ENCODE data around the gene COL4A3. TPM values are rescaled to one million over a fixed set of nuclear protein-coding genes. Genes with fewer than 3 reads are reported as not detected.
A peak's percentile ranks its signal among the peaks of the same experiment; 100 is the strongest.

COL4A3 gene
- total RNA-seq, 1 donor from 2014 or later, result 0.26 TPM

- DNase-seq (ENCODE audit: low read depth, low spot score), result no peak
Observed at GRCh38 chr2:227287771-227288170, 123.3 kb downstream of the COL4A3 start.

- no peak for DNase-seq (ENCODE audit: low read depth, low spot score)
Observed at GRCh38 chr2:227292314-227292713, 127.9 kb downstream of the COL4A3 start.

GRCh38 chr2:227293531-227293930, 129.1 kb downstream of the COL4A3 start:
- no peak for DNase-seq (ENCODE audit: low read depth, low spot score)

- no peak for DNase-seq (ENCODE audit: low read depth, low spot score)
Observed at GRCh38 chr2:227295806-227296205, 131.4 kb downstream of the COL4A3 start.

GRCh38 chr2:227296671-227297405, 132.4 kb downstream of the COL4A3 start:
- no peak for DNase-seq (ENCODE audit: low read depth, low spot score)

GRCh38 chr2:227301523-227301922, 137.1 kb downstream of the COL4A3 start:
- no peak for DNase-seq (ENCODE audit: low read depth, low spot score)

DNA sequence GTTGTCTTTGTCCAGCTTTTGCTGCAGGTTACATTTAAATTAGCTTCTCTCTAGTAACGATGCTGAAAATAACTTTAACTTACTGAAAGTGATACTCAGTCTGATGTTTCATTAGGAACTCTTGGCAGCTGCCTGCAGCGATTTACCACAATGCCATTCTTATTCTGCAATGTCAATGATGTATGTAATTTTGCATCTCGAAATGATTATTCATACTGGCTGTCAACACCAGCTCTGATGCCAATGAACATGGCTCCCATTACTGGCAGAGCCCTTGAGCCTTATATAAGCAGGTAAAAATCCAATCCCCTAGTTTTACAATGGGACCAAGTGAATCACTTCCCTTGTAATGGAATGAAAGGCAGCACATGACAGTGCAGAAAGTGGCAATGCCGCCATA, 144.4 kb downstream of the COL4A3 start:
- no peak for DNase-seq (ENCODE audit: low read depth, low spot score)

GRCh38 chr2:227310756-227311110, 146.3 kb downstream of the COL4A3 start:
- DNase-seq (ENCODE audit: low read depth, low spot score), result no peak

GRCh38 chr2:227311861-227312506, 147.6 kb downstream of the COL4A3 start:
- no peak for DNase-seq (ENCODE audit: low read depth, low spot score)

DNA sequence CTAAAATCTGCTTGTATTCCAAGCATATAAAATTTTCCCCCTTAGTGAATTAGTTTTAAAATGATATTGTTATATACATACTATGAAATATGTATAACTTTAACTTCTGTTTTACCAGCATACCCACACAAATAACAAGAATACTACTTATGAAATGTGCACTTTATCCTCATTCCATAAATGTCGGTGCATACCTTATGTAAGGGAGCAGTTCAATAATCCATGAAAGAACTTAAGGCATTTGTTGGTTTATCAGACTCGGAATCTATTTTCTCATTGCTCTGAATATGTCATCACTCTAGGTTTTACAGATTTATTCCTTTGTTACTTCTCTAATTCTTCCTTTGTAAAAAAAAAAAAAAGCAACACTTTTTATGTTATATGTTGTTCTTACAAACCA, 148.2 kb downstream of the COL4A3 start:
- DNase-seq (ENCODE audit: low read depth, low spot score), result no peak

GRCh38 chr2:227313310-227313709, 148.9 kb downstream of the COL4A3 start:
- DNase-seq (ENCODE audit: low read depth, low spot score), result no peak

- DNase-seq (ENCODE audit: low read depth, low spot score), result no peak
Observed at GRCh38 chr2:227317834-227318233, 153.4 kb downstream of the COL4A3 start.

- no peak for DNase-seq (ENCODE audit: low read depth, low spot score)
Observed at GRCh38 chr2:227320305-227321094, 156.1 kb downstream of the COL4A3 start.

- DNase-seq (ENCODE audit: low read depth, low spot score), result no peak
Observed at GRCh38 chr2:227322530-227323205, 158.2 kb downstream of the COL4A3 start.

GRCh38 chr2:227323818-227324217, 159.4 kb downstream of the COL4A3 start:
- no peak for DNase-seq (ENCODE audit: low read depth, low spot score)

GRCh38 chr2:227324642-227324994, 160.2 kb downstream of the COL4A3 start:
- DNase-seq (ENCODE audit: low read depth, low spot score), result no peak

- peak; percentile 77 for DNase-seq (ENCODE audit: low read depth, low spot score)
Observed at GRCh38 chr2:227324995-227325838, 160.8 kb downstream of the COL4A3 start, which contains the start of gene MFF. TSS of gene MFF (plus strand) at chr2:227325251. CDS start at chr2:227330666, 5,415 bp downstream.

- DNase-seq (ENCODE audit: low read depth, low spot score), result no peak
Observed at GRCh38 chr2:227325839-227326195, 161.4 kb downstream of the COL4A3 start.

DNA sequence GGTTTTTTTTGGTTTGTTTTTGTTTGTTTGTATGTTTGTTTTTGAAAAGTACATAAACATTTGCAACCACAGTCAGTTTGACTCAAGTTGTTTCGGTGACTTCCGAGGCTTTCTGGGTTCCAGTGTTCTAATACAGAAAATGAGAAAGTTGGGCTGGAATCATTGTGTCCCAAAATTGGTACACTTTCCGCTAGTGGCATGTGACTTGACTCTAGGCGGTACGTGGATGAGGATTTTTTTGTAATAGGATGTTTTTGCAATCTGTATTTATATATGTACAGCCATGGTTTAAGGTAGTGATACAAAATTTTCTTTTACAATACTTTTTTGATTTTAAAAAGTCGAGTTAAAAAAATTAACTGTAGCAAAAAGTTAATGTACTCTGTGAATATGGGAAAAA, 162.4 kb downstream of the COL4A3 start:
- no peak for DNase-seq (ENCODE audit: low read depth, low spot score)

DNA sequence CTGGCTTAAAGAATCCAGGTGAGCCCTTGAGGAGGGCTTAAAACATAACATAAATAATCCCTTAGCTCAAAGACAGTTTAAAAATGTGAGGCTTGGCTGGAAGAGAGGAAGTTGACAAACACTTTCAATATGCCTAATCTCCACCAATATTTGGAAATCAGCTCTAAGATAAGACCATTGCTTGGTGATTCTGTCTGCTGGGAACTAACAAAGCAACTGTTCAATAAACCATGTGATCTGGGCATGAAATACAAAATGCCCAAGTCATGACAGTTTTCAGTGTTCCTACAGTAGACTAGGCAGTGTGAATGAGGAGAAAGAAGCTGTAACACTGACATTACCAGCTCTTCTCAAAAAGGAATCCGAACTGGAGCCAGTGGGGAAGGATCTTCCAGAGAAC, 171.3 kb downstream of the COL4A3 start:
- no peak for DNase-seq (ENCODE audit: low read depth, low spot score)

- DNase-seq (ENCODE audit: low read depth, low spot score), result no peak
Observed at GRCh38 chr2:227337442-227337841, 173.0 kb downstream of the COL4A3 start.

Data from pulmonary artery endothelial cell (primary cell).